Mesothelial cell of epicardium (in vitro differentiated cells): ENCODE data around the gene EML6. TPM values are rescaled to one million over a fixed set of nuclear protein-coding genes. Genes with fewer than 3 reads are reported as not detected.

ENCODE experiments used
- DNase-seq, 2 experiments: peaks; one replicate each; pipeline ENCODE4 v3.0.0; 2021; ENCODE audit warnings: low spot score in 2 of 2; ENCODE audit not compliant: unreplicated experiment in 2 of 2
- H3K27ac Mint-ChIP-seq: 2 replicates; pipeline ENCODE4 v1.8.0; 2021; ENCODE audit warnings: mixed read lengths
- H3K27me3 Mint-ChIP-seq: 2 replicates; pipeline ENCODE4 v1.8.0; 2021; ENCODE audit warnings: low read depth, mixed read lengths
- H3K36me3 Mint-ChIP-seq: 2 replicates; pipeline ENCODE4 v1.8.0; 2021; ENCODE audit warnings: mixed read lengths
- H3K4me1 Mint-ChIP-seq: 2 replicates; pipeline ENCODE4 v1.8.0; 2021; ENCODE audit warnings: mixed read lengths
- H3K4me3 Mint-ChIP-seq: 2 replicates; pipeline ENCODE4 v1.8.0; 2021; ENCODE audit warnings: mild to moderate bottlenecking, moderate library complexity, mixed read lengths
- H3K9me3 Mint-ChIP-seq: 2 replicates; pipeline ENCODE4 v1.8.0; 2021; ENCODE audit warnings: mixed read lengths
- CTCF ChIP-seq: fragments of 200-600 bp; sonication (generic); IDR thresholded peaks from one replicate; pipeline ENCODE4 v1.5.0; 2021; ENCODE audit warnings: antibody characterized with exemption; ENCODE audit not compliant: unreplicated experiment
- total RNA-seq: library from RNA; stranded (reverse); gene quantifications from 3 replicates; pipeline ENCODE4 v1.2.1, GENCODE V29; 2021

EML6 gene
- total RNA-seq, 1 donor from 2014 or later, result 2.3 TPM

- peaks cover 18% of the 10 kb centered on the region for H3K9me3 Mint-ChIP-seq
- H3K36me3 Mint-ChIP-seq, result no peaks in the 10 kb centered on the region
- no peak overlapping the region for H3K4me3 Mint-ChIP-seq
- H3K27me3 Mint-ChIP-seq, result no peaks in the 10 kb centered on the region
- DNase-seq, result no peak
- H3K27ac Mint-ChIP-seq, result peak overlapping the region; percentile 62
- peaks cover 23% of the 10 kb centered on the region for H3K4me1 Mint-ChIP-seq
- no peak for TF ChIP-seq CTCF
These were observed 86.4 kb downstream of the EML6 start for GRCh38 chr2:54809819-54810218.

- DNase-seq, result no peak
- Mint-ChIP-seq H3K4me3 (no peak overlapping the region), H3K27me3 (no peaks in the 10 kb centered on the region), H3K4me1 (peaks cover 27% of the 10 kb centered on the region), H3K27ac (peak overlapping the region; percentile 62), H3K9me3 (peaks cover 14% of the 10 kb centered on the region), H3K36me3 (no peaks in the 10 kb centered on the region)
- no peak for TF ChIP-seq CTCF
These were observed 86.8 kb downstream of the EML6 start for GRCh38 chr2:54810246-54810645.

GRCh38 chr2:54813584-54813983 lies 90.1 kb downstream of the EML6 start:
- no peak overlapping the region for H3K27ac Mint-ChIP-seq
- H3K9me3 Mint-ChIP-seq, result peaks cover 9% of the 10 kb centered on the region
- H3K4me3 Mint-ChIP-seq, result no peak overlapping the region
- no peak for TF ChIP-seq CTCF
- no peaks in the 10 kb centered on the region for H3K36me3 Mint-ChIP-seq
- DNase-seq, result no peak
- no peaks in the 10 kb centered on the region for H3K27me3 Mint-ChIP-seq
- H3K4me1 Mint-ChIP-seq, result peaks cover 23% of the 10 kb centered on the region

GRCh38 chr2:54814389-54815147 lies 91.1 kb downstream of the EML6 start:
- no peak for TF ChIP-seq CTCF
- H3K4me1 Mint-ChIP-seq, result peaks cover 21% of the 10 kb centered on the region
- peaks cover 9% of the 10 kb centered on the region for H3K9me3 Mint-ChIP-seq
- no peaks in the 10 kb centered on the region for H3K36me3 Mint-ChIP-seq
- H3K27ac Mint-ChIP-seq, result no peak overlapping the region
- H3K4me3 Mint-ChIP-seq, result no peak overlapping the region
- DNase-seq, result no peak
- H3K27me3 Mint-ChIP-seq, result no peaks in the 10 kb centered on the region

GRCh38 chr2:54815148-54815539 lies 91.7 kb downstream of the EML6 start:
- Mint-ChIP-seq H3K36me3 (no peaks in the 10 kb centered on the region), H3K27ac (no peak overlapping the region), H3K4me1 (peaks cover 15% of the 10 kb centered on the region), H3K4me3 (no peak overlapping the region), H3K9me3 (peaks cover 9% of the 10 kb centered on the region), H3K27me3 (no peaks in the 10 kb centered on the region)
- no peak for DNase-seq
- TF ChIP-seq CTCF, result no peak
